Epithelial cell of proximal tubule (primary cell): ENCODE measurements around the gene COG1. TPM values are rescaled to one million over a fixed set of nuclear protein-coding genes. Genes with fewer than 3 reads are reported as not detected.

Experiments
- DNase-seq: peaks from one replicate; pipeline ENCODE4 v3.0.0-alpha.2; 2011; ENCODE audit warnings: low read depth
- H3K4me3 ChIP-seq: 2 replicates; pipeline ENCODE4 v1.5.1; 2011; ENCODE audit warnings: low read depth, mild to moderate bottlenecking, low read length
- CTCF ChIP-seq: conservative IDR thresholded peaks from 2 replicates; pipeline ENCODE4 v1.5.1; 2012; ENCODE audit warnings: low read depth, mild to moderate bottlenecking, low read length
- total RNA-seq: library from RNA; depleted of rRNA; stranded (reverse); fragments of >200 nt; gene quantifications from 2 replicates; pipeline ENCODE4 v1.2.3, GENCODE V29; 2015

Gene COG1
- total RNA-seq, 1 donor from 2014 or later: 11.6 TPM

GRCh38 chr17:73223626-73224230, 30.9 kb downstream of the COG1 start:
- no peak overlapping the region for H3K4me3 ChIP-seq
- no peak for TF ChIP-seq CTCF
- DNase-seq: no peak

DNA sequence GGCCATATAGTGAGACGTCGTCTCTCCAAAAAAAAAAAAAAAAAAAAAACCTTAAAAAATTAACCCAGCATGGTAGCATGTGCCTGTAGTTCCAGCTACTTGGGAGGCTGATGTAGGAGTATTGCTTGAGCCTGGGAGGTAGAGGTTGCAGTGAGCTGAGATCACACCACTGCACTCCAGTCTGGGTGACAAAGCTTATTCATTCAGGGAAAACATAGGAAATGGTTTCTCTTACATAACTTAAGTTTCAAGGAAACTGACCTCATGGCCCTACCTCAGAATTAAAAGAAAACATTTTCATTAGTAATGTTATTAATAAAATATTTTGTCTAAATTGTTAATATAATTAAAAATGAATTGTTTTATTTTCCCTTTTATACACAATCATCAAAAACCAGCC, 31.4 kb downstream of the COG1 start:
- H3K4me3 ChIP-seq: no peak overlapping the region
- DNase-seq: no peak
- TF ChIP-seq CTCF: no peak

DNA sequence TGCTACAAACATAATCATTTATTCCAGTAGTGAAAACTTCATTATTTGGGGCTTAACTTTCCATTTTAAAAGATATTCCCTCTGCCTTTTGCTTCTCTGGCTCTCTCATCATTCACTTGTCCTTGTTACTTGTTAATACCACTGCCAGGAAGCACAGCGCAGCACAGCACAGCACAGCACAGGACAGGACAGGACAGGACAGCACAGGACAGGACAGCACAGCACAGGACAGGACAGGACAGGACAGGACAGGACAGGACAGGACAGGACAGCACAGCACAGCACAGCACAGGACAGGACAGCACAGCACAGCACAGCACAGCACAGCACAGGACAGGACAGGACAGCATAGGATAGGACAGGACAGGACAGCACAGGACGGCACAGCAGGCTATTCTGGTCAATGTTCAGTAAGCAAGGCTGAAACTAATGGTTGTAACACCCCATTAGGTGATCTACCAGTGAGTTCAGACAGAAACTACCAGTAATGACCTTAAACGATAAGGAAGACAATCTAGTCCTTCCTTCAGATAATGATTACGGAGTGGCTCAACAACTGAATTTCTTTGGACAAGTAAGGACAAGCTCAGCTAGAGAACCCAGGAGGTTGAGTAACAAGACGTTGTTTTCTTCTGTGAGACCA, 31.9 kb downstream of the COG1 start:
- no peak for TF ChIP-seq CTCF
- no peak for DNase-seq
- H3K4me3 ChIP-seq: no peak overlapping the region

- no peak overlapping the region for H3K4me3 ChIP-seq
These were observed 33.8 kb downstream of the COG1 start for GRCh38 chr17:73226556-73227172.

DNA sequence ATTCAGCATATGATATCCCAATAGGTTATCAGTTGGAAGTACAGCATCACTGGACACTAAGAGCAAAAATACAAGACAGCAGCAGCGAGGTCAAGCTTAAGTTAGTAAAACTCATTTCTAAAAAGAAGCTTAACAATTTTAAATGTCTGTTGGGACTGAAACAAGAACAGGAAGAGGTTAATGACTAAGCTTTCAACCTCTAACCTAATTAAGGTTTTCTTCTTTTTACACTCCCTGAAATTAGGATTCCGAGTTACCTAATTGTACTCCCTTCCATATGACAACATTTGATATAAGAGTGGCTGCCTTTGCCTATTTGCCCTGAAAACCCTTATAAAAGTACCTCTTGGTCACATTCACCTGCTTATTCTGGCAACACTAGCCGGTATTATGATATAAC, 34.5 kb downstream of the COG1 start:
- H3K4me3 ChIP-seq: no peak overlapping the region
- no peak for DNase-seq
- no peak for TF ChIP-seq CTCF

More at GRCh38 chr17:73226556-73227172, 33.8 kb downstream of the COG1 start:
- TF ChIP-seq CTCF: no peak
- DNase-seq: no peak

DNA sequence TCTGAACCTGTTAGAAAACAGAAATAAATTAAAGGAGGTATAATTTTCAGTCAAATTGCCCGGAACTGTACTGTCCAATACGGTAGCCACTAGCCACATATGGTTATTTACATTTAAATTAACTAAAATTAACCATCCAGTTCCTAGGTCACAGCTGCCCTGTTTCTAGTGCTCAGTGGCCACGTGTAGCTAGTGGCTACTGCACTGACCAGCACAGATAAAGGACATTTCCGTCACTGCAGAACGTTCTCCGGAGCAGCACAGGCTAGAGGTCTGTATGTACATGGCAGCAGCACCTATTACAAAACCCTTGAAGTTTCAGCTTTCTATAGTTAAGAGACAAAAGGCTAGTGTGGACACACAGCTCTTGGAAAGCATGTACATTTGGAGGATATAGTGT, 35.1 kb downstream of the COG1 start:
- no peak overlapping the region for H3K4me3 ChIP-seq
- DNase-seq: no peak
- no peak for TF ChIP-seq CTCF
